Neural cell (in vitro differentiated cells): ENCODE data around the gene ZNF831.

Experiments
- CTCF ChIP-seq: fragments of 450-650 bp; IDR thresholded peaks from 2 replicates; pipeline ENCODE4 v1.5.1; 2014; ENCODE audit warnings: antibody characterized with exemption, mild to moderate bottlenecking, moderate library complexity; ENCODE audit not compliant: poor library complexity, severe bottlenecking
- EP300 ChIP-seq: fragments of 450-650 bp; conservative IDR thresholded peaks from 2 replicates; pipeline ENCODE4 v1.6.1; 2014; ENCODE audit warnings: antibody characterized with exemption, mild to moderate bottlenecking, moderate library complexity; ENCODE audit not compliant: poor library complexity, severe bottlenecking
- EZH2 ChIP-seq: fragments of 200-600, 300-800 bp; shearing (Covaris generic), sonication (generic); IDR thresholded peaks from 2 replicates; pipeline ENCODE4 v1.6.1; 2014; ENCODE audit warnings: antibody characterized with exemption, low read length, borderline replicate concordance, mild to moderate bottlenecking; ENCODE audit not compliant: insufficient read depth, poor library complexity, severe bottlenecking
- POLR2AphosphoS5 ChIP-seq: IDR thresholded peaks from 2 replicates; pipeline ENCODE4 v1.6.1; 2012
- REST ChIP-seq: IDR thresholded peaks from 2 replicates; pipeline ENCODE4 v1.6.1; 2012; ENCODE audit warnings: borderline replicate concordance
- SMC3 ChIP-seq: fragments of 450-650 bp; conservative IDR thresholded peaks from 2 replicates; pipeline ENCODE4 v1.6.1; 2014; ENCODE audit warnings: antibody characterized with exemption, mild to moderate bottlenecking, moderate library complexity; ENCODE audit not compliant: poor library complexity

GRCh38 chr20:59157961-59158541 is 5.6 kb upstream of the ZNF831 start:
- TF ChIP-seq EZH2, result no peak
- TF ChIP-seq CTCF, result no peak
- no peak for TF ChIP-seq REST
- TF ChIP-seq SMC3, result no peak
- TF ChIP-seq EP300, result no peak
- TF ChIP-seq POLR2AphosphoS5, result no peak
